ENCODE measurements around the gene TSSK1B. TPM values are rescaled to one million over a fixed set of nuclear protein-coding genes. Genes with fewer than 3 reads are reported as not detected.
"Not testable (repeated sequence)": the region's sequence is repeated elsewhere in the genome, so short reads cannot be mapped to it uniquely, and the experiment has no call there.

Gene TSSK1B
- total and polyA plus RNA-seq, 2 donors = 1.2 TPM; not detected in 1

- H3K4me1 ChIP-seq (ENCODE audit: insufficient read depth) = no peaks in the 10 kb centered on the region
- no peak for DNase-seq (ENCODE audit: extremely low spot score)
- WGBS = 43% methylated on average over 4 of the region's 4 CpGs
- no peak overlapping the region for H3K4me3 ChIP-seq (ENCODE audit: low read depth, low read length)
- H3K27ac ChIP-seq (ENCODE audit: low read depth) = no peak overlapping the region
- no peaks in the 10 kb centered on the region for H3K36me3 ChIP-seq (ENCODE audit: insufficient read depth)
Measured at GRCh38 chr5:113435575-113435974, 786 bp upstream of the TSSK1B start.

DNA sequence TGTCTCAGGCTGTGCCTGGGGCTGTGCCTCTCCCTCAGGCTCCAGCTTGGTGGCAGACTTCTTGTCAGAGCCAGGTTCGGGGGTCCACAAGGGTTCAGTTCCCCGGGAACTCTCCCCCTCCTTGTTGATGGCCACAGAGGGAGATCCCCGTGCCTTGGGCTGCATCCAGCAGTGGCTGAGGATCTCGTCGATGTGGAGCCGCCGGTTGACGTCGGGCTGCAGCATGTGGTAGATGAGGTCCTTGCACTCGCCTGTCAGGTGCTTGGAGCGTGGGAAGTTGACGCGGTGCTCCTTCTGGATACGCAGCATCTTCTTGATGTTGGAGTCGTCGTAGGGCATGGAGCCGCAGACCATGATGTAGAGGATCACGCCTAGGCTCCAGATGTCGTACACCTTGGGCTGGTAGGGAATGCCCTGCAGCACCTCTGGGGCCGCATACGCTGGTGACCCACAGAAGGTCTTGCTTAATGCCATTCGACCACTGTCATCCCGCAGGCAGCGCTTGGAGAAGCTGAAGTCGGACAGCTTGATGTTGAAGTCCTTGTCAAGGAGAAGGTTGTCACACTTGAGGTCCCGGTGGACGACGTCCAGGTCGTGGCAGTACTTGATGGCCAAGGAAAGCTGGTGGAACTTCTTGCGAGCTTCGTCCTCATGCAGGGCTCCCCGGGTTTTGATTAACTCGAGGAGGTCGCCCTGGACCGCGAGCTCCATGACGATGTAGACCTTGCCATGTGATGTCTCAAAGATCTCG, 752 bp downstream of the TSSK1B start:
- WGBS = 98% methylated on average over 38 of the region's 38 CpGs
- H3K4me3 ChIP-seq (ENCODE audit: low read depth, low read length) = no peak overlapping the region
- H3K36me3 ChIP-seq (ENCODE audit: insufficient read depth) = no peaks in the 10 kb centered on the region
- H3K27ac ChIP-seq (ENCODE audit: low read depth) = no peak overlapping the region
- no peaks in the 10 kb centered on the region for H3K4me1 ChIP-seq (ENCODE audit: insufficient read depth)
- DNase-seq (ENCODE audit: extremely low spot score) = no peak

DNA sequence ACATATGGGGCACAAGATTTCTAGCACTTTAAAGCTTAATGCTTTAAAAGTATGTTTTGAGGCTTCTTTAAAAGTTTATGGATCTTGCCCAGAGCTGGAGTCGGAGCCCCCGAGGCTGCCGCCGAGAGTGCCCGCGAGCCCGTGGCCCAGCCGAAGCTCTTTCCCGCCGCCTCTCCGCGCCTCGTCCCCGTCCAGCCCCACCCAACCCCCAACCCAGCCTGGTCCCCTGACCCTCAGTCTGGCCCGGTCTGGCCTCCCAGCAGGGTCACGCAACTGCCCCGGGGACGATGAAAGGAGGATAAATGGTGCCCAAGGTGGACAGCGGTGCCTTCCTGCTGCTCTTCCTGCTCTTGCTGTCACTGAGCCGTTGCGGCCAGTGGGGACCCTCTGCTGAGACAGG, 1.7 kb downstream of the TSSK1B start:
- DNase-seq (ENCODE audit: extremely low spot score) = no peak
- Histone ChIP-seq H3K36me3 (ENCODE audit: insufficient read depth) (no peaks in the 10 kb centered on the region), H3K27ac (ENCODE audit: low read depth) (no peak overlapping the region), H3K4me3 (ENCODE audit: low read depth, low read length) (no peak overlapping the region), H3K4me1 (ENCODE audit: insufficient read depth) (no peaks in the 10 kb centered on the region)
- WGBS = 96% methylated on average over 21 of the region's 21 CpGs

DNA sequence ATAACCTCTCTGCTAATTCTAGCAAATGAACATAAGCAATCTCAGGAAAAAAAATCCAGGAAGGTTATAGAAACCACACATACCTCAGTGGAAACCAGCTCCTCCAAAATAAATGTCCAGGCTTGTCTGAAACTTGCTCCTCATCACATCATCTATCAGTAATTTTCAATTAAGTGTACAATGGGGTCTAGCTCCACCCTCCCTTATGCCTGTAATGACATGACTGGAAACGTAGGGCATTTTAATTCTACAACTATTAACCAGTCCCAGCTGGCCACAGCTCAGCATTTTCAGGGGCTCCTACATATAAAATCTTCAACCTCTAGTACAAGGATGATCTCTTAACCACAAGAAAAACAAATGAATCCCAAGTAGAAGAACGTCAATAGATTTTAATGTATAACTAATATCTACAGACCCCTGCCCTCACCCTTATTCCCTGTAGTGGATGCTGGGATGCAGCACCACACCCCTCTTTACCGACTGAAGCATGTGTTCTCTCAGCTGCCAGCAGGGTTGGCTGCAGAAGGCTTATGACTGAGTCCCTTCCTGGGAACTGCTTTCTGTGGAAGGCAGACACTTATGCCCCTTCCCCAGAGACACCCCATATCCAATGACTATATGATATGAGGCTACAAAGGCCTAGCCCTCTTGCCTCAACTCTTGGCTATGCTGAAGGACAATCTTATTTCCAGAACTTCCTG, 6.8 kb downstream of the TSSK1B start:
- no peak for DNase-seq (ENCODE audit: extremely low spot score)
- no peak overlapping the region for H3K4me3 ChIP-seq (ENCODE audit: low read depth, low read length)
- 69% methylated on average over 3 of the region's 3 CpGs for WGBS
- peak overlapping the region; percentile 31 for H3K27ac ChIP-seq (ENCODE audit: low read depth)
- H3K36me3 ChIP-seq (ENCODE audit: insufficient read depth) = no peaks in the 10 kb centered on the region
- no peaks in the 10 kb centered on the region for H3K4me1 ChIP-seq (ENCODE audit: insufficient read depth)

GRCh38 chr5:113425909-113426308, 8.9 kb downstream of the TSSK1B start:
- Histone ChIP-seq H3K4me1 (ENCODE audit: insufficient read depth) (no peaks in the 10 kb centered on the region), H3K27ac (ENCODE audit: low read depth) (no peak overlapping the region), H3K36me3 (ENCODE audit: insufficient read depth) (no peaks in the 10 kb centered on the region), H3K4me3 (ENCODE audit: low read depth, low read length) (no peak overlapping the region)
- no peak for DNase-seq (ENCODE audit: extremely low spot score)
- 79% methylated on average over 3 of the region's 3 CpGs for WGBS

DNA sequence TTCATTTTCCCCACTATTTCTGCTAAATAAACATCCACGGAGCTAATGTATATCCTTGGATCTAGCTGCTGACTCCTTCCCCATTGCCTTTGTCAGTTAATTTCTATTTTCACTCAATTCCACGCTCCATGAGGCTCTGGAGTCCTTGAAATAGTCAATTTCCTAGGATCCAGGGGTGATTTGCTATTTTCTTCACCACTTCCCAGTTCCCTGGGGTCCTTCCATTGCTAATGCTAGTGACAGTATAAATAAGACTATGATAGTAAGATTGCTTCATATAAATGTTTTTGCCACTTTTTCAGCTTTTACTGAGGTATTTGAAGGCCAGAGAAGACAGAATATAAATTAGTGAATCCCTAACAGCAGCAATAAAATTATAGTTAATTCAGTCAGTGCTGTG, 13.1 kb downstream of the TSSK1B start:
- no peak overlapping the region for H3K27ac ChIP-seq (ENCODE audit: low read depth)
- WGBS = 79% methylated on average over 2 of the region's 2 CpGs
- H3K36me3 ChIP-seq (ENCODE audit: insufficient read depth) = no peaks in the 10 kb centered on the region
- H3K4me3 ChIP-seq (ENCODE audit: low read depth, low read length) = no peak overlapping the region
- no peaks in the 10 kb centered on the region for H3K4me1 ChIP-seq (ENCODE audit: insufficient read depth)
- DNase-seq (ENCODE audit: extremely low spot score) = no peak

DNA sequence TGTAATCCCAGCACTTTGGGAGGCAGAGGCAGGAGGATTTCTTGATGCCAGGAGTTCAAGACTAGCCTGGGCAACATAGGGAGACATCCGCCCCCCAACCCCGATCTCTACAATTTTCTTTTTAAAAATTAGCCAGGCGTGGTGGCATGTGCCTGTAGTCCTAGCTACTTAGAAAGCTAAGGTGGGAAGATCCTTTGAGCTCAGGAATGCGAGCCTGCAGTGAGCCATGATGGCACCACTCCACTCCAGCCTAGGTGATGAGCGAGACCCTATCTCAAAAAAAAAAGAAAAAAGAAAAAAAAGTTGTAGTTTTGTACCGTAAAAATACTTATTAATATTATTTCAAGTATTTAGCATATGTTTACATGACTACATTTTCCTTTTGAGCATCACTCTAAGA, 29.3 kb downstream of the TSSK1B start:
- H3K36me3 ChIP-seq (ENCODE audit: insufficient read depth) = no peaks in the 10 kb centered on the region
- WGBS = 96% methylated on average over 6 of the region's 6 CpGs
- no peak for DNase-seq (ENCODE audit: extremely low spot score)

DNA sequence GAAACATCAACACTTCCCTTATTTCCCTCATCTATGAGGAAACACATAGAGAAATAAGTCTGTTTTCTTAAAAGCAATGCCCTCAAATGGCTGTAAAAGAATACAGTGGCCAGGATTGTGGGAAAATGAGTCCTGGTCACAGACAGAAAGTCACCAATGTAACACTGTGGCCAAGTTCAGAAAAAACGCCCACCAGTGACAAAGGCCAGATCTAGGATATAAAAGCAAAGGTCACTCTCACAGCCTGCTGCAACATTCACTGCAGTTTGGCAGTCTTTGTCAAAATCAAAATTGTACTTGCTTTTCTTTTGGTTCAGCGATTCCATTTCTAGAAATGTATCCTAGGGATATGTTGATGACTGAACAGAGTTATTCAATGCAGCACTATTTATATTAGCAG, 30.5 kb downstream of the TSSK1B start:
- no peak overlapping the region for H3K27ac ChIP-seq (ENCODE audit: low read depth)
- 78% methylated on average over 2 of the region's 2 CpGs for WGBS

More for the DNA sequence above, 29.3 kb downstream of the TSSK1B start:
- Histone ChIP-seq H3K4me3 (ENCODE audit: low read depth, low read length) (no peak overlapping the region), H3K27ac (ENCODE audit: low read depth) (no peak overlapping the region), H3K4me1 (ENCODE audit: insufficient read depth) (peaks cover 1% of the 10 kb centered on the region)

GRCh38 chr5:113397986-113398385, 36.8 kb downstream of the TSSK1B start:
- H3K4me3 ChIP-seq (ENCODE audit: low read depth, low read length); DNase-seq (ENCODE audit: extremely low spot score); H3K36me3 ChIP-seq (ENCODE audit: insufficient read depth); H3K4me1 ChIP-seq (ENCODE audit: insufficient read depth); H3K27ac ChIP-seq (ENCODE audit: low read depth): not testable (repeated sequence)
- 86% methylated on average over 4 of the region's 4 CpGs for WGBS

More for the DNA sequence above, 30.5 kb downstream of the TSSK1B start:
- Histone ChIP-seq H3K4me3 (ENCODE audit: low read depth, low read length) (no peak overlapping the region), H3K4me1 (ENCODE audit: insufficient read depth) (peaks cover 1% of the 10 kb centered on the region), H3K36me3 (ENCODE audit: insufficient read depth) (no peaks in the 10 kb centered on the region)
- no peak for DNase-seq (ENCODE audit: extremely low spot score)

DNA sequence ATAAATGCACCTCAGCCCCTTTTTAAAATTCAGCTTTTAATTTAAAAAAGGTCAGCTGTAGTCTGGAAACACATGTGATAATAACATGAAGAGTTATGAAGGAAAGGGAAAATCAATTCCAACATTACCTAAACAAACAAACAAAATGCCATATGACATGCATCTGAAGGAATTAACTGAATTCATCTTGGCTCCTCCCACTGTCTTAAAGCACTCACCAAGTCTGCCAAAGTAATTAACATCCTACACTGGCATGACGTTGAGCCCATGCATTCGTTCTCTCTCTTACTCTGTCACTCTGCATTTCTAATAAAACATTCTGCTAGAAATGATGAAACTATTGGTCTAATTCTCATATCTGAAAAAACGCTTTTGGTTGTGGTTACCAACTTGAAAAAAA, 37.7 kb downstream of the TSSK1B start:
- Histone ChIP-seq H3K4me3 (ENCODE audit: low read depth, low read length) (no peak overlapping the region), H3K27ac (ENCODE audit: low read depth) (no peak overlapping the region), H3K36me3 (ENCODE audit: insufficient read depth) (no peaks in the 10 kb centered on the region), H3K4me1 (ENCODE audit: insufficient read depth) (no peaks in the 10 kb centered on the region)
- 78% methylated on average over 3 of the region's 3 CpGs for WGBS
- no peak for DNase-seq (ENCODE audit: extremely low spot score)

- WGBS = 79% methylated on average over 2 of the region's 2 CpGs
- Histone ChIP-seq H3K4me3 (ENCODE audit: low read depth, low read length) (no peak overlapping the region), H3K4me1 (ENCODE audit: insufficient read depth) (no peaks in the 10 kb centered on the region), H3K27ac (ENCODE audit: low read depth) (no peak overlapping the region), H3K36me3 (ENCODE audit: insufficient read depth) (no peaks in the 10 kb centered on the region)
- DNase-seq (ENCODE audit: extremely low spot score) = no peak
Measured at GRCh38 chr5:113394658-113395057, 40.1 kb downstream of the TSSK1B start.

GRCh38 chr5:113390224-113390623, 44.6 kb downstream of the TSSK1B start:
- Histone ChIP-seq H3K36me3 (ENCODE audit: insufficient read depth) (no peaks in the 10 kb centered on the region), H3K27ac (ENCODE audit: low read depth) (no peak overlapping the region), H3K4me3 (ENCODE audit: low read depth, low read length) (no peak overlapping the region), H3K4me1 (ENCODE audit: insufficient read depth) (no peaks in the 10 kb centered on the region)
- 58% methylated on average over 1 of the region's 1 CpG for WGBS
- no peak for DNase-seq (ENCODE audit: extremely low spot score)

DNA sequence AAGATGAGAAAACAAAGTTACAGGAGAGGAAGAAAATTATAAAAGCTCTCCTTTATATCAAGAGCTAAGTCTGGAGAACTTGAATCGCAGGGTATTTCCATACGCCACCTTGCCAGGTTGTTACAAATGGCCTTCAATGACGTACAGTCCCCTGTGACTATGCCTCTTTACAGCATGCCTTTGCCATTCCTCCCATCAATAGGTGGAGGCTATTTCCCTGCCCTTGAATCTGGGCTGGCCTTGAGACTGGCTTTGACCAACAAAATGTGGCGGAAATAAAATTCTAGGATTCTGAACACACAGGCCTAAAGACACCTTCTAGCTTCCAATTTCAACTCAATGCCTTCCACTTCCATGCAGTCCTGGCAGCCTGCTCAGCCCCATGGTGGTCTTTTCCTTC, 45.7 kb downstream of the TSSK1B start:
- DNase-seq (ENCODE audit: extremely low spot score) = no peak
- 98% methylated on average over 4 of the region's 4 CpGs for WGBS
- no peaks in the 10 kb centered on the region for H3K36me3 ChIP-seq (ENCODE audit: insufficient read depth)
- H3K27ac ChIP-seq (ENCODE audit: low read depth) = no peak overlapping the region
- H3K4me3 ChIP-seq (ENCODE audit: low read depth, low read length) = no peak overlapping the region
- no peaks in the 10 kb centered on the region for H3K4me1 ChIP-seq (ENCODE audit: insufficient read depth)

DNA sequence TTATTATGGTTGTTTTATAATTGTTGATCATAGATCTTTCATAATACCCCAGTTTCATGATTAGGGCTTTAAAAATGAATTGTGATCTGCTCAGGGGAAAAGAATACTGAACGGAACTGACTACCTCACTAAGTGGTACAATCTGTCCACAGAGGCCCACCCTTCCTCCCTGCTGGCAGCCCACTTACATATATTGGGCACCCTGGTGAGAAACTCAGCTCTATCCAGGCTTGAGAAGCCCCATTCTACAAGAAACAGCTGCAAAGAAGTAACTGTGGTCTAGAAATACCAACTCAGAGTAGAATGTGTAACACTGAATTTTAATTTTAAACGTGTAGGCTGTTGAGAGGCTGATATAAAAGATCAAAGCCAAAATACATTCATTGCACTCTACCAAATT, 46.9 kb downstream of the TSSK1B start:
- DNase-seq (ENCODE audit: extremely low spot score) = no peak
- H3K4me3 ChIP-seq (ENCODE audit: low read depth, low read length) = no peak overlapping the region
- 81% methylated on average over 2 of the region's 2 CpGs for WGBS
- no peak overlapping the region for H3K27ac ChIP-seq (ENCODE audit: low read depth)
- H3K36me3 ChIP-seq (ENCODE audit: insufficient read depth) = no peaks in the 10 kb centered on the region
- no peaks in the 10 kb centered on the region for H3K4me1 ChIP-seq (ENCODE audit: insufficient read depth)

Data from urinary bladder (tissue), 4 donors.